H1 (cell line): ENCODE results near the gene TRIM24. TPM values are rescaled to one million over a fixed set of nuclear protein-coding genes. Genes with fewer than 3 reads are reported as not detected.

ENCODE experiments used
- KDM1A ChIP-seq: fragments of 200-600, 300-600 bp; sonication (generic); IDR thresholded peaks from 2 replicates; pipeline ENCODE4 v1.7.1; 2016; ENCODE audit warnings: mild to moderate bottlenecking, low read length, borderline replicate concordance
- SIX5 ChIP-seq: IDR thresholded peaks from 2 replicates; pipeline ENCODE4 v1.6.1; 2011; ENCODE audit warnings: mild to moderate bottlenecking, low read depth, low read length
- polyA plus RNA-seq, 7 experiments: library from polyadenylated mRNA; depleted of rRNA in 3 of 7; stranded (reverse) in 5 of 7; unstranded in 2 of 7; fragments of >200 nt in 5 of 7; fragments of 200-250 nt in 2 of 7; gene quantifications; 1 replicate in 5 of 7; 2 replicates in 1 of 7; 4 replicates in 1 of 7; pipeline versions ENCODE4 v1.2.1 to v1.2.3, GENCODE V29; 2011 to 2013; ENCODE audit warnings: missing spikeins in 2 of 7, mixed read lengths in 2 of 7
- total RNA-seq: library from RNA; stranded (reverse); fragmentation: NEBNext Ultra II Directional; extraction: Animal tissue kit (Norgen Biotek cat#: 25700); gene quantifications from 2 replicates; pipeline ENCODE4 v1.2.1, GENCODE V29; 2021

Gene TRIM24
- total and polyA plus RNA-seq, 2 of the 8 experiments (the other 6 are each of a cell fraction or from before 2014, with no cell fraction given) = 67.6 to 149 TPM

- TF ChIP-seq KDM1A (no peak), SIX5 (no peak)
- TF ChIP-seq, all 59 proteins: peak for 0
Measured at GRCh38 chr7:138425026-138425425, 35.0 kb upstream of the TRIM24 start (continued).
